Loucy (cell line): ENCODE results near the gene APMAP.

ENCODE experiments used
- H2AFZ ChIP-seq: fragments of 200-600 bp; sonication (generic); 2 replicates; pipeline ENCODE4 v1.6.0; 2016; ENCODE audit warnings: antibody characterized with exemption, mild to moderate bottlenecking, low read length, moderate library complexity
- H3F3A ChIP-seq: fragments of 200-600 bp; 2 replicates; pipeline ENCODE4 v1.6.0; 2016; ENCODE audit warnings: antibody characterized with exemption, low read depth, mild to moderate bottlenecking
- H3K27me3 ChIP-seq: fragments of 200-600 bp; sonication (generic); 2 replicates; pipeline ENCODE4 v1.6.1; 2014; ENCODE audit warnings: low read length, mild to moderate bottlenecking; ENCODE audit not compliant: insufficient read depth, poor library complexity, severe bottlenecking
- H3K36me3 ChIP-seq: fragments of 200-600 bp; sonication (generic); 2 replicates; pipeline ENCODE4 v1.6.1; 2016; ENCODE audit warnings: low read length; ENCODE audit not compliant: insufficient read depth
- H3K4me1 ChIP-seq: fragments of 200-600 bp; sonication (generic); 2 replicates; pipeline ENCODE4 v1.5.1; 2014; ENCODE audit warnings: low read length, mild to moderate bottlenecking; ENCODE audit not compliant: insufficient read depth, poor library complexity, severe bottlenecking
- H3K4me2 ChIP-seq: fragments of 200-600 bp; sonication (generic); 2 replicates; pipeline ENCODE4 v1.6.0; 2014; ENCODE audit warnings: antibody characterized with exemption, low read length, low read depth, mild to moderate bottlenecking; ENCODE audit not compliant: poor library complexity, severe bottlenecking
- H3K4me3 ChIP-seq: fragments of 200-600 bp; sonication (generic); 2 replicates; pipeline ENCODE4 v1.5.1; 2014; ENCODE audit warnings: low read length, mild to moderate bottlenecking, mixed read lengths; ENCODE audit not compliant: poor library complexity, severe bottlenecking
- H3K79me2 ChIP-seq: fragments of 200-600 bp; sonication (generic); 2 replicates; pipeline ENCODE4 v1.6.1; 2014; ENCODE audit warnings: low read length; ENCODE audit not compliant: insufficient read depth
- H3K9ac ChIP-seq: fragments of 200-600 bp; sonication (generic); 2 replicates; pipeline ENCODE4 v1.6.0; 2014; ENCODE audit warnings: mild to moderate bottlenecking, low read depth, low read length, moderate library complexity; ENCODE audit not compliant: poor library complexity, severe bottlenecking
- H3K9me2 ChIP-seq: fragments of 200-600 bp; sonication (generic); replicated peaks from 2 replicates; pipeline ENCODE4 v1.6.1; 2016; ENCODE audit warnings: low read depth, low read length, mixed read lengths
- H3K9me3 ChIP-seq: fragments of 200-600 bp; sonication (generic); 2 replicates; pipeline ENCODE4 v1.6.1; 2014; ENCODE audit warnings: mild to moderate bottlenecking, antibody characterized with exemption, low read length, low read depth; ENCODE audit not compliant: insufficient read depth
- H4K20me1 ChIP-seq: fragments of 200-600 bp; sonication (generic); 2 replicates; pipeline ENCODE4 v1.6.0; 2014; ENCODE audit warnings: antibody characterized with exemption, low read length, mild to moderate bottlenecking; ENCODE audit not compliant: insufficient read depth, poor library complexity, severe bottlenecking
- CTCF ChIP-seq: fragments of 200-600 bp; sonication (generic); conservative IDR thresholded peaks from 2 replicates; pipeline ENCODE4 v1.5.1; 2014; ENCODE audit warnings: mild to moderate bottlenecking, antibody characterized with exemption, low read length
- EZH2phosphoT487 ChIP-seq: fragments of 200-600 bp; IDR thresholded peaks from 2 replicates; pipeline ENCODE4 v1.6.1; 2018; ENCODE audit warnings: antibody characterized with exemption, mild to moderate bottlenecking, moderate library complexity, borderline replicate concordance

The APMAP gene

GRCh38 chr20:24943196-24943595 lies 49.4 kb downstream of the APMAP start:
- TF ChIP-seq CTCF (no peak), EZH2phosphoT487 (no peak)
- Histone ChIP-seq H3K4me1 (peaks cover 4% of the 10 kb centered on the region), H3K9me3 (no peaks in the 10 kb centered on the region; the same call in 1 of the 2 replicates), H3K4me3 (no peak overlapping the region), H3F3A (no peaks in the 10 kb centered on the region), H2AFZ (no peak overlapping the region), H3K79me2 (no peaks in the 10 kb centered on the region), H3K27me3 (no peaks in the 10 kb centered on the region), H3K9me2 (no peaks in the 10 kb centered on the region), H4K20me1 (no peaks in the 10 kb centered on the region), H3K4me2 (no peak overlapping the region), H3K36me3 (no peaks in the 10 kb centered on the region), H3K9ac (no peak overlapping the region)

GRCh38 chr20:24942679-24943078 lies 49.9 kb downstream of the APMAP start:
- TF ChIP-seq CTCF (no peak), EZH2phosphoT487 (no peak)
- H3K9me3 ChIP-seq: no peaks in the 10 kb centered on the region; the same call in 1 of the 2 replicates

GRCh38 chr20:24939036-24939435 lies 53.5 kb downstream of the APMAP start:
- H3K9ac ChIP-seq: no peak overlapping the region
- H4K20me1 ChIP-seq: no peaks in the 10 kb centered on the region
- peaks cover 3% of the 10 kb centered on the region; the same call in 1 of the 2 replicates for H3K9me3 ChIP-seq
- H3K79me2 ChIP-seq: no peaks in the 10 kb centered on the region
- no peak overlapping the region for H3K4me2 ChIP-seq
- TF ChIP-seq CTCF (no peak), EZH2phosphoT487 (no peak)
- H3K36me3 ChIP-seq: no peaks in the 10 kb centered on the region
- no peaks in the 10 kb centered on the region for H3K4me1 ChIP-seq
- H2AFZ ChIP-seq: no peak overlapping the region
- H3K4me3 ChIP-seq: no peak overlapping the region
- H3K9me2 ChIP-seq: no peaks in the 10 kb centered on the region
- no peaks in the 10 kb centered on the region for H3K27me3 ChIP-seq
- no peaks in the 10 kb centered on the region for H3F3A ChIP-seq

More at GRCh38 chr20:24942679-24943078, 49.9 kb downstream of the APMAP start:
- no peaks in the 10 kb centered on the region for H3K27me3 ChIP-seq
- no peaks in the 10 kb centered on the region for H3K79me2 ChIP-seq
- H3K4me2 ChIP-seq: no peak overlapping the region
- H2AFZ ChIP-seq: no peak overlapping the region
- H3K9me2 ChIP-seq: no peaks in the 10 kb centered on the region
- no peaks in the 10 kb centered on the region for H3K36me3 ChIP-seq
- H3K4me3 ChIP-seq: no peak overlapping the region
- H4K20me1 ChIP-seq: no peaks in the 10 kb centered on the region
- H3K9ac ChIP-seq: no peak overlapping the region
- H3K4me1 ChIP-seq: no peaks in the 10 kb centered on the region
- H3F3A ChIP-seq: no peaks in the 10 kb centered on the region
